CD1c-positive myeloid dendritic cell (primary cell): ENCODE data around the gene GPR161.
"Not testable (repeated sequence)": the region's sequence is repeated elsewhere in the genome, so short reads cannot be mapped to it uniquely, and the experiment has no call there.

ENCODE experiments used
- DNase-seq: peaks from one replicate; pipeline ENCODE4 v3.0.0-alpha.2; 2016; ENCODE audit errors: extremely low spot score

Gene GPR161

DNA sequence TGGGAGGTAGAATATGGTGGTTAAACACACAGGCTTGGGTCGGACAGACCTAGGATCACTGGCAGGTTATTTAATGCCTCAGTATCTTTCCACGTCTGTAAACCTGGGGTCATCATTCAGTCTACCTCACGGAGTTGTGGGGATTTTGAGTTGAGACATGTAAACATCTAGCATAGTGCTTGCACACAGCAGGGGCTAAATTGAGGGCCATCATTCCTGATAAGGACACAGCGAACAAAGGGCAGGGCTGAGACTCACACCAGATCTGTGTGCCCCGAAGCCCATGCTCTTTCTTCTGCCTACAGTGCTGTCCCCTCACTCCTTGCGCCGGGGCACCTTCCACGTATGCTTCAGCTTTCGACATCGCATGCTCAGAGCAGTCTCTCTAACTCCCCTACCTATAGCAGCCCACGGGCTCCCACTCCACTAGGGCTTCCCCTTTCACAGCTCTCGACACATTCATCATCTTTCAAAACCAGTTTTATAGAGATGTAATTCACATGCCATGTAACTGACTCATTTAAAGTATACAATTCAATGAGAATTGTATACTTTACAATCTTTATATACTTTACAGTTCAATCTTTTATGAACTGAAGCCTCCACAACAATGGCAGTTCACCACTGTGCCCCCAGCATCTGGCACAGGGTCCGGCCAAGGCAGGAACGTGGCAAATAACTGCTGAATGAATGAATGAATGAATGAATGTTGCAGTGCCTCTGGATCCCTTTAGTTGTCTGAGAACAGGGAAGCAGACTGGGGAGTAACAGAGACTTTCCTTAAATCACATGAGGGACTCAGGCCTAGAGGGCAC, 48.0 kb downstream of the GPR161 start:
- DNase-seq: no peak

GRCh38 chr1:168087696-168088095, 49.0 kb downstream of the GPR161 start:
- no peak for DNase-seq

- no peak for DNase-seq
Measured at GRCh38 chr1:168086438-168086837, 50.3 kb downstream of the GPR161 start.

DNA sequence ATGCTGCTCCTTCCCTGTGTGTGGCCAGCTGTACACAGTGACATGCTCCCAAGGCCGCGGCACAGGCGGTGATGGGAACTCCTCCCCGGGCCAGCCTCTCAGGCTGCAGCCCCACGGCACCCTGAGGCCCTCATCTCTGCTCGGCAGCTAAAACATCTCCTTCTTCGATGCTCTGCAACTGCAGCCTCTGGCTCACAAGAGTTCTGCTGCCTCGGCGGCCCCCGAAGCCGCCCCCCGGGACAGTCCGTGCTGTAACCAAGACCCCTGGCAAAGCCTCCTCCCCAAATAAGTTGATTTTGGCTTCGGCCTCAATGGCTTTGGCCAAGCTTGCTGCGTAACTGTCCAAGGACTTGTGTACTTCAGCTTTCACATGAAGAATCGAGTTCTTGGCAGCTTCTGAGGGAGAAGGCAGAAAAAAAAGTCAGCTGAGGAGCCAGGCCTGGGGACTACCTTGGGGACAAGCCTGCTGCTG, 51.3 kb downstream of the GPR161 start:
- DNase-seq: no peak

GRCh38 chr1:168084396-168085231, 52.1 kb downstream of the GPR161 start:
- peak; percentile 76 for DNase-seq

- no peak for DNase-seq
Measured at GRCh38 chr1:168083456-168084325, 53.0 kb downstream of the GPR161 start.

- peak; percentile 73 for DNase-seq
Measured at GRCh38 chr1:168082008-168082876, 54.5 kb downstream of the GPR161 start.

DNA sequence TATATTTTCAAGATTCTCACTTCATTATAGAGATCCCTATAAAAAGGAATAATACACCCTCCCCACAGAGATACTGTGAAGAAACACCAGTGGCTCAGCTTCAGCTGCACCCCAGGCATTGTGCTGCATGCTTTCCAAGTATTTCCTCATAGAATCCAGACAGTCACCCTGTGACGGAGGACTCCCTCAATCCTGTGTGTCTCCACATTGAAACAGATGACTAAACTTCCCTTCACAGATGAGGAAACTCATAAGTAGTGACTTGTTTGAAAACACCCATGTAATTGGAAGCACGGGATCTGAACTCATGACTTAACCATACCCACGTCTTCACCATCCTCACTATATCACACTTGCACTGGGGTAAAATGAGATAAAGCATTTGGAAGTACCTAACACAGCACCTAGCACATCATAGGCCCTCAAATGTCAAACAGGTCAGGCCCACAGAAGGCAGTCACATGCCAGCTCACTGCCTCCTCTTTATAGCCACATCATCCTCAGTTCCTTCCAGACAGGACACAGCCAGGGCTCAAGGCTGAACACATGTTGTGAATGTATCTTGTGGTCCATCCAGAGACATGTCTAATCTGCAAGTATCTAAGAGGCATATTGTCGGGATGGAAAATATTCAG, 55.2 kb downstream of the GPR161 start:
- DNase-seq: peak; percentile 90

DNA sequence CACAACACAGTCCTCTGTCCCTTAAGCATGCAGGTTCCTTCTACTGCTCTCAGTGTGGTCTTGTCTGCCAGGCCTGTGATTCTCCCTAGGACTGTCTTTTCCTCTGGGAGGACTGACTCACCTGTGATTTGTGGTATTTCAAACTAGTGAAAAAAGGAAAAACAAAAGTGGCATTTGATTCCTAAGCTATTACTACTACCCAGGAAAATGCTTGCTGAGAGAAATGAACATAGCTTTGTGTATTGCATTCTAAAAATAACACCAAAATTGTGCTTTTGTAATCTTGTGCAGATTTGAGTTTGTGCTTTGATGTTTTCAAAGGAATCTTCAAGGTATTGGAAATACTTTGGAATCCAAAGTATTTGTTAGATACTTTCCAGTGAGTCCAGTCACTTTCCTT, 57.0 kb downstream of the GPR161 start:
- no peak for DNase-seq

- DNase-seq: no peak
Measured at GRCh38 chr1:168069384-168069783, 67.3 kb downstream of the GPR161 start.

- no peak for DNase-seq
Measured at GRCh38 chr1:168065506-168065905, 71.2 kb downstream of the GPR161 start.

DNA sequence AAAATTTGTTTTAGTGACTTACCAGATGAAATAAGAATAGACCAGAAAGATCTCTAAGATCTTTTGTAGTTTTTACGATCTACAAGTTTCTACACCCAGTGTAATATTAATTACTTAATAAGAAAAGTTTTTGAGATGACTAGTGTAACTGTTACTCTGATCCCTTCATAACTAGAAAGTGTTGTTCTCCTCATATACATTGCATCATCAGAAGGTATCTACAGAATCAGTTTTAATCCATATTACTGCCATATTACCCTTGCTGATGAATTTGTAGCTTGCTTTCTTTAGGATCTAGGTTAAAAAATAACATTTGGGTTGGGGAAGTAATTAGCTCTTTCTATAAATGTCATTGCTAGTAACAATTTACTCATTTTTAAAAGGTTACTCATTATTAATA, 72.5 kb downstream of the GPR161 start:
- no peak for DNase-seq

GRCh38 chr1:168057921-168058320, 78.8 kb downstream of the GPR161 start:
- no peak for DNase-seq

DNA sequence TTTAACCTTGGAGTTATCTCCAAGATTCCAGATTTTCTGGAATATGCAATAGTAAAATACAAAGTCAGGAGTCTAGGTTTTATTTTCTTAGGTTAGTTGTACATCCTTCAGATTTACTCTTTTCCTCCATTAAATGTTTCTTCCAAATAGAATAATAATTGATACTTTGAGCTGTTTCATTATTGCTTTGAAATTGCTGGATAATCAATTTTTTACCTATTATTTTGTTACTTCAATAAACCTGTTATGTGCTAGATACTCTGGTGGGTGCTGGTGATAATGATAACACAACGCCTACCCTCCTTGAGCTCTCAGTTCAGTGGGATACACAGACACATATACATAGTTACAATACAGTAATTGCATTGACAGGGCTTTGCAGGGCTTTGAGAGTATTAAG, 79.4 kb downstream of the GPR161 start:
- no peak for DNase-seq

GRCh38 chr1:168056152-168056551, 80.6 kb downstream of the GPR161 start:
- DNase-seq: not testable (repeated sequence)

DNA sequence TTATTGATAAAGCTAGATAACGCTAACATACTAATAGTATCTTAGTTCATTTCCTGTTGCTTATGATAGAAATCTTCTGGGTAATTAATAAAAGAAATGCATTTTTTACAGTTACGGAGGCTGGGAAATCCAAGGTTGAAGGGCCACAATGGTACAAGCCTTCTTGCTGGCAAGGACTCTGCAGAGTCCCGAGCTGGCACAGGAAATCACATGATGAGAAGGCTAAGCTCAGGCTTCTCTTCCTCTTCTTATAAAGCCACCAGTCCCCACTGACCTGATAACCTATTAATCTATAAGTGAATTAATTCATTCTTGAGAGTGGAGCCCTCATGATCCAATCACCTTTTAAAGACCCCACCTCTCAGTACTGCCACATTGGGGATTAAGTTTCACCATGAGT, 82.6 kb downstream of the GPR161 start:
- DNase-seq: no peak

DNA sequence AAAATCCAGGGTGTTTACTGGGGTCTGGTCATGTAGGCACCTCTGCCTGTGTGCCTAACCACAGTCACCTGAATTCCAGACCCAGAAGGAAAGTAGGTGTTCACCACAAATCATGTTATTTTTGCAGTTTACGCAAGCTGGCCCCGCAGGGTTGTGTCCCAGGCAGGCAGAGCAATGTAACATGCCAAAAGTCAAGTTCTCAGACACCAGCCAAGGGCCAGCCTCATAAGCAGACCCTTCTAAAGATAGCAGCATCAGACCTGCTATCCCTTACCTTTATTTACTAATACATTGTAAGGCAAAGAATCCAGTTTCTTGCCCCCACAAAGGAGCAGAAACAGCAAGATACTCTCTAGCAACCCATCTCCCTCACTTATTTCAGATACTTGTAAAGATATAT, 83.0 kb downstream of the GPR161 start:
- DNase-seq: no peak

DNA sequence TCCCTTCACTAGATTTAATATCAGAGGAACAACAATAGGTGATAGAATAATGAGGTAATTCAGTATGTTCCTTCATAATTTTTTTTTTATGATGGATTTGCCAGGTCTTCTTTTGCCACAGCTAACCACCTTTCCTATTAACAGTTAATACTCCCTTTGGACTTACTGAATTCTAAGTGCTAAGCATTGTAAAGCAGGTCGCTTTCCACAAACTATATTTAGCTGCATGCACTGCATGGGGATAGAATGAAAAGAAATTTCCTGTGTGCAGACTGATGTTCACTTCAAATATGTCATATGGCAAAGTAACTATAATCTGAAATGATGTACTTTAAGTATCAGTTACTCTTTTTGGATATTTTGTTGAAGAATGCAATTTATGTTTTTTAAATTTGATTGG, 85.8 kb downstream of the GPR161 start:
- DNase-seq: no peak

DNA sequence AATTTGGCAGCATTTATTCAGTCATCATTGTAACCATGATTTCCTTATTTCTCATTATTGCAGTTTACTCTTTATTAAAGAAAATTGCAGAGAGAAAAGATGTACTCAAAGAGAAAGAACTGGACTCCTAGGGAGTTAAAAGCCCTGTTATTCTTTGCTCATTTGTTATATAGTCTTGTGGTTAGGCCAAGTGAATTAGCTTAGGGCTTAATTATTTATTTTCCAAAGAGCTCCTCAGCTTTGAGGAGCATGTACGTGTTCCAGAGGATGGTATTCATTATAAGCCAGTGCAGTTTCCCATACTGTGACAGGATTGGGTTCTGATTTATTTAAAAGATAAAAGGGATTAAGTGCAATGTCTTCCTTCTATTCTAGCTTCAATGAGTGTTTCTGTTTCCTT, 86.4 kb downstream of the GPR161 start:
- no peak for DNase-seq

DNA sequence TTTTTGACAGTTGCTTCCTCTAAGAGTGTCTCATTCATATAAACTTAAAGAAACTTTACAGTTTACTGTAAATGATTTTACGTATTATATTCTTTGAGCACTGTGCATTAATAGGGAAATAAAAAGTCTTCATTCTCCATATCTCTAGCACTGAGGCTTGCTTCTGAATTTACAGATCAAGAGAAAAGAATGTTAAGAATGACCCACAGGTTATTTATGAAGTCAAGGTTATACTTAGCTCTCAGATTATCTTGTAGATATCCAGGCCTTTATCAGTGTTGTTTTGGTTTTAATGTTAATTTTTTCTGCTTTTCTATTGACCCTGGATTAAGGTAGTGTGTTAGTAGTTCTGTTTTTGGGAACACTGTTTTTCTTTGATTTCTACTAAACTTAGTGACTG, 91.4 kb downstream of the GPR161 start:
- no peak for DNase-seq
